Renal pelvis (tissue), 12 donors: ENCODE results near the gene STRAP. TPM values are rescaled to one million over a fixed set of nuclear protein-coding genes. Genes with fewer than 3 reads are reported as not detected.
A peak's percentile ranks its signal among the peaks of the same experiment; 100 is the strongest.

Experiments
- DNase-seq: peaks from one replicate; pipeline ENCODE4 v3.0.0-alpha.2; 2013
- long read RNA-seq, 16 experiments: transcript quantifications; one replicate each; lab custom pipeline, GENCODE V29; 2026
- polyA plus RNA-seq, 3 donors: library from polyadenylated mRNA; unstranded; fragments of 120-200 nt; gene quantifications; one replicate each; pipeline ENCODE4 v1.2.1, GENCODE V29; 2013; ENCODE audit not compliant: insufficient read length in 3 of 3

The STRAP gene
- 100 to 1,000 TPM; 140 to 174 (median 149) TPM for polyA plus RNA-seq
- long read RNA-seq, donor 1, transcript STRAP-202 (10 exons, 1,866 nt), result major isoform, 41 of 90 reads
- long read RNA-seq, donor 1, partial matches to known transcripts, result 37 of 90 reads
- long read RNA-seq, donor 1, other reads (novel, unspliced or antisense), result 6 of 90 reads
- long read RNA-seq, donor 2, transcript STRAP-202 (10 exons, 1,866 nt), result major isoform, 84 of 126 reads
- long read RNA-seq, donor 2, transcript STRAP-206 (9 exons, 1,698 nt), result minor isoform, 6 of 126 reads
- long read RNA-seq, donor 2, partial matches to known transcripts, result 36 of 126 reads
- long read RNA-seq, donor 2, other reads (novel, unspliced or antisense), result 0 of 126 reads
- long read RNA-seq, donor 3, transcript STRAP-202 (10 exons, 1,866 nt), result major isoform, 54 of 81 reads
- long read RNA-seq, donor 3, partial matches to known transcripts, result 21 of 81 reads
- long read RNA-seq, donor 3, other reads (novel, unspliced or antisense), result 5 of 81 reads
- long read RNA-seq, donor 4, transcript STRAP-202 (10 exons, 1,866 nt), result major isoform, 74 of 97 reads
- long read RNA-seq, donor 4, partial matches to known transcripts, result 19 of 97 reads
- long read RNA-seq, donor 4, other reads (novel, unspliced or antisense), result 0 of 97 reads
- long read RNA-seq, donor 5, transcript STRAP-202 (10 exons, 1,866 nt), result major isoform, 33 of 43 reads
- long read RNA-seq, donor 5, partial matches to known transcripts, result 8 of 43 reads
- long read RNA-seq, donor 5, other reads (novel, unspliced or antisense), result 0 of 43 reads
- long read RNA-seq, donor 6, transcript STRAP-202 (10 exons, 1,866 nt), result major isoform, 43 of 44 reads
- long read RNA-seq, donor 6, partial matches to known transcripts, result 0 of 44 reads
- long read RNA-seq, donor 6, other reads (novel, unspliced or antisense), result 0 of 44 reads
- long read RNA-seq, donor 7, transcript STRAP-202 (10 exons, 1,866 nt), result major isoform, 76 of 95 reads
- long read RNA-seq, donor 7, partial matches to known transcripts, result 16 of 95 reads
- long read RNA-seq, donor 7, other reads (novel, unspliced or antisense), result 0 of 95 reads
- long read RNA-seq, donor 8, transcript STRAP-202 (10 exons, 1,866 nt), result major isoform, 16 of 35 reads
- long read RNA-seq, donor 8, partial matches to known transcripts, result 18 of 35 reads
- long read RNA-seq, donor 8, other reads (novel, unspliced or antisense), result 0 of 35 reads
- long read RNA-seq, donor 9, transcript STRAP-202 (10 exons, 1,866 nt), result major isoform, 68 of 130 reads
- long read RNA-seq, donor 9, partial matches to known transcripts, result 52 of 130 reads
- long read RNA-seq, donor 9, other reads (novel, unspliced or antisense), result 5 of 130 reads
- long read RNA-seq, donor 10, transcript STRAP-202 (10 exons, 1,866 nt), result major isoform, 51 of 86 reads
- long read RNA-seq, donor 10, transcript STRAP-206 (9 exons, 1,698 nt), result minor isoform, 6 of 86 reads
- long read RNA-seq, donor 10, partial matches to known transcripts, result 29 of 86 reads
- long read RNA-seq, donor 10, other reads (novel, unspliced or antisense), result 0 of 86 reads
- long read RNA-seq, donor 11, transcript STRAP-202 (10 exons, 1,866 nt), result major isoform, 42 of 49 reads
- long read RNA-seq, donor 11, partial matches to known transcripts, result 6 of 49 reads
- long read RNA-seq, donor 11, other reads (novel, unspliced or antisense), result 0 of 49 reads
- long read RNA-seq, donor 12, transcript STRAP-202 (10 exons, 1,866 nt), result major isoform, 73 of 114 reads
- long read RNA-seq, donor 12, partial matches to known transcripts, result 26 of 114 reads
- long read RNA-seq, donor 12, other reads (novel, unspliced or antisense), result 10 of 114 reads
- long read RNA-seq, donor 13, transcript STRAP-202 (10 exons, 1,866 nt), result major isoform, 26 of 41 reads
- long read RNA-seq, donor 13, partial matches to known transcripts, result 15 of 41 reads
- long read RNA-seq, donor 13, other reads (novel, unspliced or antisense), result 0 of 41 reads
- long read RNA-seq, donor 14, result 0 reads
- long read RNA-seq, donor 15, transcript STRAP-202 (10 exons, 1,866 nt), result major isoform, 62 of 97 reads
- long read RNA-seq, donor 15, partial matches to known transcripts, result 31 of 97 reads
- long read RNA-seq, donor 15, other reads (novel, unspliced or antisense), result 0 of 97 reads
- long read RNA-seq, donor 16, transcript STRAP-206 (9 exons, 1,698 nt), result minor isoform, 6 of 139 reads
- long read RNA-seq, donor 16, transcript STRAP-202 (10 exons, 1,866 nt), result major isoform, 76 of 139 reads
- long read RNA-seq, donor 16, partial matches to known transcripts, result 49 of 139 reads
- long read RNA-seq, donor 16, other reads (novel, unspliced or antisense), result 7 of 139 reads

DNA sequence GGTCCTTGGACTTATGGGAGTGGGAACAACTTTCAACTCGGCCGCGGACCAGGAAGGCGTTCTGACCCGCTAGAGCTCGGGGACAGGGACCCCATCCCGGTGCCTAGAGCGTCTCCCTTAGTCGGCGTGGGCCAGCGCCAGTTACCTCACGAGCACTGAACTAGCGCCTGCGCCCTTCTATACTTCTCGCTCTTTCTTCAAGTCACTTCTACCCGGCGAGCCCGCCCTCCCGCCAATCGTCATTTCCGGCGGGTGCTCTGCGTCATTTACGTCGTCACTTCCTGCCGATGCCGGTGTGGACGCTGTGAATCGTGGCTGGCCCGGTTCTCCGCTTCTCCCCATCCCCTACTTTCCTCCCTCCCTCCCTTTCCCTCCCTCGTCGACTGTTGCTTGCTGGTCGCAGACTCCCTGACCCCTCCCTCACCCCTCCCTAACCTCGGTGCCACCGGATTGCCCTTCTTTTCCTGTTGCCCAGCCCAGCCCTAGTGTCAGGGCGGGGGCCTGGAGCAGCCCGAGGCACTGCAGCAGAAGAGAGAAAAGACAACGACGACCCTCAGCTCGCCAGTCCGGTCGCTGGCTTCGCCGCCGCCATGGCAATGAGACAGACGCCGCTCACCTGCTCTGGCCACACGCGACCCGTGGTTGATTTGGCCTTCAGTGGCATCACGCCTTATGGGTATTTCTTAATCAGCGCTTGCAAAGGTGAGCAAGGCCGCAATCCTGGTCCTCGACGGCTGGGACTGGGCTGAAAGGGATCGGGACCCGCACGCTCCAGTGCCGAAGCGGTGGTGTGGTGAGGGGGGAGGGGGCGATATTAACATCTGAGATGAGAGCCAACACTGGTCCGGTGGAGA, at the start of gene STRAP:
Gene STRAP, plus strand, starts transcription at position 270 of the 854 bp plus-strand sequence. Its CDS starts 321 bp downstream, at position 591.
- peak; percentile 98 for DNase-seq

DNA sequence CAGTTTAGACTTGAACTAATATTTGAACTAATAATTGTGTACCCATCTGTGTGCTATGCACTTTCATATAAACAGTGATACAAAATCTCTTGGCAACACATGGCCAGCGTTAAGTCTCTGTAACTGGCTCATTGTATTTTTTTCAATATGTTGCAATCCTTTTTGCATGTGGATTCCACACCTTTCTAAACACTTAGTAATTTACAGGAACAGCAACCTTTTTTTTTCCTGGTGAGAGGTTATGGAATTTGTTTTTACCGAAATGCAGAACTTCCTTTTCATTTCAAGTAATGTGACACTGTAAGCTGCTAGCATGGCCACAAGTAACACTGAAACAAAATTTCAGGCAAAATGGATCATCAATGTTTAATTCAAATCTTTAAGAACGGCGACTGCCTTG, 47.6 kb upstream of the STRAP start:
- DNase-seq, result no peak

GRCh38 chr12:15837141-15837790, 44.9 kb upstream of the STRAP start:
- no peak for DNase-seq

- DNase-seq, result no peak
Observed at GRCh38 chr12:15839041-15839440, 43.1 kb upstream of the STRAP start.

GRCh38 chr12:15839682-15840081, 42.5 kb upstream of the STRAP start:
- no peak for DNase-seq

DNA sequence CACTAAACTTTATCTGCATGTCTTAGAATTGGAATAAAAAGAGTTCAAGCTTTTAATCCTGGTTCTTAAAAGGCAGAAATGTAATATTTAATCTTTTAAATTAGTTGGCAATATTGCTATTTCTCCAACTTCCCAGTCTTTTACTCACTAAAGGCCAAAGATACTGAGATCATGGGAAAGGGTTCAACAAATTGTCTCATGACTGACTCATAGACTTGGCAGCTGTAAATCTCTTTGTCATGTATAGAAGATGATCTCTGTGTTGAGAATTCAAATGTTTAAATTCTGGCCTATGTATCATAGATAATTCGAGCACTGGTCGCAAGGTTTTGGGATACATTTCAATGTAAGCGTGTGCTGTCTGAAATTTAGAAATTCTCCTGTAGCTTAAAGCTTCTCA, 40.1 kb upstream of the STRAP start:
- DNase-seq, result no peak

DNA sequence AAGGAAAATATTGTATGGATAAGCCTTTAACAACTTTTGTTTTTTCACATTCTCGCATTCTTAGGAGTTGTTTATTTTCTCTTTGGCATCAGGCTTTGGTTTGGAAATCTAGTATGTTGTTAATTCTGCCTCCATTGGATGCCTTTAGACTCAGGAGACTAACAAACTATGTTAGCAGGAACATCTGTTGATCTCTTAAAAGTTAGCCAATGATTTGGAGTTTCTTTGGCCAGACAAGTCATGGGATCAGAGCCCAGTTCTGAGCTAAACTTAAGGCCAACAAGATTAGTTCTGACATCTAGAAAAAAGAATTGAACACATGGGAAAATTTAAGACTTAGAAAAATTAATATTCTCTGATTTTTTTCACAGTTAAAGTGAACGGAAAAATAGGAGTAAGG, 35.3 kb upstream of the STRAP start:
- DNase-seq, result peak; percentile 33

DNA sequence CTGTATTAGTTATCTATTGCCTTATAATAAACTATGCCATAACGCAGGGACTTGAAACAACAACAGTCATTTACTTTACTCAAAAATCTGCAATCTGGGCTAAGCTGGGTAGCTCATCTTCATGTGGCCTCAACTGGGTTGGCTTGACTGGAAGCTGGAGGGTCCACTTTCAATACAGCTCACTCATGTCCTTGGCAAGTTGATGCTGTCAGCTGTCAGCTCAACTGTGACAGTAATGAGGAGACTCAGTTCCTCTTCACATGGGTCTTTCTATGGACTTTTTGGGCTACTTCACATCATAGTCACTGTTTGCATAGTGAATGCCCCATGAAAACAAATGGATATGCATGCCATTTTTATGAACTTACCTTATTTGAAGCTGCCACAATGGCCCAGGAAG, 33.6 kb upstream of the STRAP start:
- no peak for DNase-seq

- DNase-seq, result no peak
Observed at GRCh38 chr12:15851045-15851620, 31.1 kb upstream of the STRAP start.

DNA sequence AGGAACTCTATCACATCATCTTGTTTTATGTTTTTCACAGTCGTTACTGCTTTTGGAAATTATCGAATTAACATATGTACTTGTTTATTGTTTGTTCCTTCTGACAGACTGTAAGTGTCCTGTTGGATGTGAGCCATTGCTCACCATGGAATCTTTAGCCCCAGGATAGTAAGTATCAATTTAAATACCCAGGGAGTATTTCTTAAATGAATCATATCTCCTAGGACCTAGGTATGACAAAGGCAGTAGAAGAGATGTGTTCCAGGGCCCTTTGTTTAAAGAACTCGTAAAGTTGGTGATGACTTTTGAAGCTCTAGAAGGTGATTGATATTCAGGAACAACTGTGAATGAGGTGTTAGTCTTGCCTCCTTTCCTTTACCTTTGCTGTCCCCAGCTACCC, 30.3 kb upstream of the STRAP start:
- DNase-seq, result no peak

DNA sequence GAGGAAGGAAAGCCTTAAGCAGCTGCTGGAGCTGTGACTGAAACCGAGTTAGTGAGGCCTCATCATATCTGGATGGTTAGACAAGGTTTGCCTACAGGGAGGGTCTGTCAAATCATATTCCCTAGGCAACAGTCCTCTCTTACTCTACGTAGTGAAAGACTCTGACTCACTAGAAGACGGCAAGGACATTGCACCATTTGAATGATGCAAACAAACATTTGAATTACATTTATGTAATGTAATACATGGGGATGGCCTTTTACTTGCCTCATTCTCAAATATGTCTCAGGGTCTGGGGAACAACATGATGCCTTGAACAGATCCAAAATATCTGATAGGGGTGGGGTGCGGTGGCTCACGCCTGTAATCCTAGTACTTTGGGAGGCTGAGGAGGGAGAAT, 29.8 kb upstream of the STRAP start:
- no peak for DNase-seq

GRCh38 chr12:15853877-15854276, 28.3 kb upstream of the STRAP start:
- no peak for DNase-seq

GRCh38 chr12:15854916-15855315, 27.3 kb upstream of the STRAP start:
- DNase-seq, result no peak

GRCh38 chr12:15855646-15856045, 26.5 kb upstream of the STRAP start:
- no peak for DNase-seq

DNA sequence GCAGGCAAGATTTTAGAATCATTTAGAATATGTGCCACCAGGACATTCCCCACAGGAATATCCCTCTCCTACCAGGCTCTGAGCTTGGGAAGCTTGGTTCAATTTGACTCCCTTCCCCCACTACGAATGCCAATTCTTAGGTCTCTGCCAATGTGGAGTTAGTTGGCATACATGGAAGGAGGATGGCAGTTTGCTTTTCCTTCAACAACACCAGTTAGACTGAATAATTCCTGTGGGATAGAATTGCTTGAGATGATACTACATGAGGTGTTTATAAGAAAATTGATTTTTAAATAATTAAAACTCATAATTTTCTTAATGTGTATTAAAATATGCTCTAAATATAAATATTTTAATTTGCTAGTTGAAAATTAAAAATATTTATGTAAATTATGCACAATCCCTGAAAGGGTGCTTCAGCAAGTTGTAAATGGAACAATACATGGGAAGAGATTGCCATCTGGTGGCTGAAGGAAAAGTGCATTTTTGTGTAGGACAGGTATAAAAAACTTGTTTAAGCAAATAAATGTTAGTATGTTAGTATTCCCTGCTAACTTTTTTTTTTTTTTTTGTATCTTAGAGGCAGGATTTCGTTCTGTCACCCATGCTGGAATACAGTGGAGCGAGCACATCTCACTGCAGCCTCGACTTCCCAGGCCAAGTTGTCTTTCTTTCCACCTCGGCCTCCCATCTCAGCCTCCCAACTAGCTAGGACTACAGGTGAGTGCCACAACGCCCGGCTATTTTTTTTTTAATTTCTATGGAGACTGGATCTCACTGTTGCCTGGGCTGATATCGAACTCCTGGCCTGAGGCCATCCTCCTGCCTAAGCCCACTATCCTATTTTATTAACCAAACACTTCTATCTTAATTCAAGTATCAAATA, 25.8 kb upstream of the STRAP start:
- DNase-seq, result peak; percentile 60

- DNase-seq, result no peak
Observed at GRCh38 chr12:15858353-15858752, 23.8 kb upstream of the STRAP start.

DNA sequence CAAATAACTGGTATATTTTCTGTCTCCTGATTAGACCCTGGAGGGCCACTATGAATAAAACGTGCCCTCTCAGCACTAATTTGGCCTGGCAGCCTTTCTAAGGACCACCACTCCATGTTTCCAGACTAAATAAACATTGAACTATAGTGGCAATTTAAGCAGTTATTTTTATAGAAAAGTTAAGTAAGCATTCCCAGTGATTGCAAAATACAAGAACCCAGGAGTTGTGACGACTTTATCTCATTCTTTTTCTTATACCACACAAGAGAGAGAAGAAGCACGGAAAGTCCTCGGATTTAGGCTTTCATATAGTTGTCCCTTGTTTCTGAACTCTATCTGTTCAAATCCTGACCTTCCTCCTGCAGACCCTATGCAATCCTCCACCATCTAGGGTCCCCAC, 23.1 kb upstream of the STRAP start:
- DNase-seq, result no peak
